Measurements from ENCODE around the gene ATR.
"Not testable (repeated sequence)": the region's sequence is repeated elsewhere in the genome, so short reads cannot be mapped to it uniquely, and the experiment has no call there.

The ATR gene

GRCh38 chr3:142578329-142579223, at the start of gene ATR:
ATR (minus strand) TSS chr3:142578733; CDS start chr3:142578704, 29 bp downstream.
- Histone ChIP-seq H3K4me3 (peak within 1 kb of the TSS; percentile 82 to 95 (median 87)), H3K27ac (peak within 1 kb of the TSS; percentile 75 to 96 (median 93))

- H3K4me3 ChIP-seq = no peak overlapping the region
Measured at GRCh38 chr3:142626971-142627370, 48.4 kb upstream of the ATR start.

GRCh38 chr3:142625153-142625440, 46.6 kb upstream of the ATR start:
- Histone ChIP-seq H3K4me3 (no peak overlapping the region), H3K27ac (no peak overlapping the region)

More at GRCh38 chr3:142626971-142627370, 48.4 kb upstream of the ATR start:
- no peak overlapping the region for H3K27ac ChIP-seq

- no peak overlapping the region for H3K4me3 ChIP-seq
- no peak overlapping the region for H3K27ac ChIP-seq
Measured at GRCh38 chr3:142624341-142625152, 46.0 kb upstream of the ATR start.

- Histone ChIP-seq H3K27ac (no peak overlapping the region), H3K4me3 (no peak overlapping the region)
Measured at GRCh38 chr3:142623194-142623593, 44.7 kb upstream of the ATR start.

- Histone ChIP-seq H3K27ac (no peak overlapping the region), H3K4me3 (no peak overlapping the region)
Measured at GRCh38 chr3:142622405-142622804, 43.9 kb upstream of the ATR start.

GRCh38 chr3:142618917-142619461, 40.5 kb upstream of the ATR start:
- Histone ChIP-seq H3K27ac (no peak overlapping the region), H3K4me3 (no peak overlapping the region)

- no peak overlapping the region for H3K4me3 ChIP-seq
Measured at GRCh38 chr3:142615171-142615570, 36.6 kb upstream of the ATR start.

GRCh38 chr3:142614059-142614626, 35.6 kb upstream of the ATR start:
- Histone ChIP-seq H3K4me3 (no peak overlapping the region), H3K27ac (no peak overlapping the region)

More at GRCh38 chr3:142615171-142615570, 36.6 kb upstream of the ATR start:
- H3K27ac ChIP-seq = no peak overlapping the region

- Histone ChIP-seq H3K27ac (no peak overlapping the region), H3K4me3 (no peak overlapping the region)
Measured at GRCh38 chr3:142613491-142613890, 35.0 kb upstream of the ATR start.

- Histone ChIP-seq H3K27ac (no peak overlapping the region), H3K4me3 (no peak overlapping the region)
Measured at GRCh38 chr3:142611206-142611605, 32.7 kb upstream of the ATR start.

GRCh38 chr3:142609136-142609535, 30.6 kb upstream of the ATR start:
- no peak overlapping the region for H3K4me3 ChIP-seq
- no peak overlapping the region for H3K27ac ChIP-seq

- no peak overlapping the region for H3K4me3 ChIP-seq
- H3K27ac ChIP-seq = no peak overlapping the region
Measured at GRCh38 chr3:142608631-142609030, 30.1 kb upstream of the ATR start.

- Histone ChIP-seq H3K27ac (no peak overlapping the region), H3K4me3 (no peak overlapping the region)
Measured at GRCh38 chr3:142604940-142605339, 26.4 kb upstream of the ATR start.

GRCh38 chr3:142603386-142603705, 24.8 kb upstream of the ATR start:
- H3K27ac ChIP-seq, H3K4me3 ChIP-seq: not testable (repeated sequence)

GRCh38 chr3:142602619-142603385, 24.3 kb upstream of the ATR start:
- H3K4me3 ChIP-seq = no peak overlapping the region
- H3K27ac ChIP-seq = no peak overlapping the region

GRCh38 chr3:142601713-142602112, 23.2 kb upstream of the ATR start:
- Histone ChIP-seq H3K4me3 (no peak overlapping the region), H3K27ac (no peak overlapping the region)

GRCh38 chr3:142597906-142598305, 19.4 kb upstream of the ATR start:
- Histone ChIP-seq H3K4me3 (no peak overlapping the region), H3K27ac (no peak overlapping the region)

- Histone ChIP-seq H3K4me3 (peak overlapping the region; percentile 45 to 66 (median 54)), H3K27ac (peak overlapping the region in 7 of 21 experiments; percentile 8 to 61 (median 49))
Measured at GRCh38 chr3:142596726-142597088, 18.2 kb upstream of the ATR start.
